ENCODE results near the gene DAB1.

- TF ChIP-seq KLF5 (IDR thresholded peaks at IDR 0.05; ENCODE audit: partially characterized antibody) (no peak), POLR2A (IDR thresholded peaks at IDR 0.05; ENCODE audit: low read depth, low read length) (no peak), ATF7 (IDR thresholded peaks at IDR 0.05; ENCODE audit: low read depth) (peak; percentile 93), FOXM1 (IDR thresholded peaks at IDR 0.05; ENCODE audit: low read depth, low read length) (peak; percentile 24; the same call in 1 of the 2 replicates), IRF5 (IDR thresholded peaks at IDR 0.05; ENCODE audit: borderline replicate concordance) (no peak), ZSCAN29 (IDR thresholded peaks at IDR 0.05) (no peak), CHD4 (IDR thresholded peaks at IDR 0.05) (no peak), POLR2AphosphoS5 (IDR thresholded peaks at IDR 0.05; ENCODE audit: low read length) (no peak), RFX5 (IDR thresholded peaks at IDR 0.05; ENCODE audit: low read depth, low read length) (no peak), ZNF274 (IDR thresholded peaks at IDR 0.05; ENCODE audit: insufficient read depth, insufficient read length) (no peak), CEBPB (IDR thresholded peaks at IDR 0.05; ENCODE audit: borderline replicate concordance in 1 of 2, low read depth in 2 of 2, low read length in 2 of 2) (no peak), CTCF (IDR thresholded peaks at IDR 0.05 in 2 of 3, conservative IDR thresholded peaks at IDR 0.05 in 1 of 3; ENCODE audit: control insufficient read depth in 2 of 3, extremely low read depth in 1 of 3, insufficient read depth in 1 of 3, low read depth in 3 of 3, low read length in 3 of 3) (no peak)
- TF ChIP-seq, protein P1, sequence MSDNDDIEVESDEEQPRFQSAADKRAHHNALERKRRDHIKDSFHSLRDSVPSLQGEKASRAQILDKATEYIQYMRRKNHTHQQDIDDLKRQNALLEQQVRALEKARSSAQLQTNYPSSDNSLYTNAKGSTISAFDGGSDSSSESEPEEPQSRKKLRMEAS (IDR thresholded peaks at IDR 0.05; ENCODE audit: low read depth, low read length) = no peak
- TF ChIP-seq, protein P2, sequence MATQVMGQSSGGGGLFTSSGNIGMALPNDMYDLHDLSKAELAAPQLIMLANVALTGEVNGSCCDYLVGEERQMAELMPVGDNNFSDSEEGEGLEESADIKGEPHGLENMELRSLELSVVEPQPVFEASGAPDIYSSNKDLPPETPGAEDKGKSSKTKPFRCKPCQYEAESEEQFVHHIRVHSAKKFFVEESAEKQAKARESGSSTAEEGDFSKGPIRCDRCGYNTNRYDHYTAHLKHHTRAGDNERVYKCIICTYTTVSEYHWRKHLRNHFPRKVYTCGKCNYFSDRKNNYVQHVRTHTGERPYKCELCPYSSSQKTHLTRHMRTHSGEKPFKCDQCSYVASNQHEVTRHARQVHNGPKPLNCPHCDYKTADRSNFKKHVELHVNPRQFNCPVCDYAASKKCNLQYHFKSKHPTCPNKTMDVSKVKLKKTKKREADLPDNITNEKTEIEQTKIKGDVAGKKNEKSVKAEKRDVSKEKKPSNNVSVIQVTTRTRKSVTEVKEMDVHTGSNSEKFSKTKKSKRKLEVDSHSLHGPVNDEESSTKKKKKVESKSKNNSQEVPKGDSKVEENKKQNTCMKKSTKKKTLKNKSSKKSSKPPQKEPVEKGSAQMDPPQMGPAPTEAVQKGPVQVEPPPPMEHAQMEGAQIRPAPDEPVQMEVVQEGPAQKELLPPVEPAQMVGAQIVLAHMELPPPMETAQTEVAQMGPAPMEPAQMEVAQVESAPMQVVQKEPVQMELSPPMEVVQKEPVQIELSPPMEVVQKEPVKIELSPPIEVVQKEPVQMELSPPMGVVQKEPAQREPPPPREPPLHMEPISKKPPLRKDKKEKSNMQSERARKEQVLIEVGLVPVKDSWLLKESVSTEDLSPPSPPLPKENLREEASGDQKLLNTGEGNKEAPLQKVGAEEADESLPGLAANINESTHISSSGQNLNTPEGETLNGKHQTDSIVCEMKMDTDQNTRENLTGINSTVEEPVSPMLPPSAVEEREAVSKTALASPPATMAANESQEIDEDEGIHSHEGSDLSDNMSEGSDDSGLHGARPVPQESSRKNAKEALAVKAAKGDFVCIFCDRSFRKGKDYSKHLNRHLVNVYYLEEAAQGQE (IDR thresholded peaks at IDR 0.05; ENCODE audit: low read depth, low read length) = no peak
Observed at GRCh38 chr1:57167997-57168396, 255.9 kb downstream of the DAB1 start.
